CD4-positive, alpha-beta T cell (primary cell): ENCODE results near the gene SMIM3. TPM values are rescaled to one million over a fixed set of nuclear protein-coding genes. Genes with fewer than 3 reads are reported as not detected.

ENCODE experiments used
- ATAC-seq: fragments of 200-7000 bp; cut with Tn5 transposase; one replicate; pipeline ENCODE4 v1.10.0; 2022; ENCODE audit warnings: mild to moderate bottlenecking; ENCODE audit not compliant: poor library complexity
- CTCF ChIA-PET: fragments of 350-600 bp; sonication (Branson Sonifier 250); formaldehyde crosslinking; loops from one replicate; lab custom pipeline; 2021; ENCODE audit warnings: antibody characterized with exemption, inconsistent platforms; lab: Charles Lee
- POLR2A ChIA-PET: fragments of 350-600 bp; sonication (Branson Sonifier 250); formaldehyde crosslinking; loops from one replicate; lab custom pipeline; 2021; ENCODE audit warnings: antibody characterized with exemption, inconsistent platforms; lab: Charles Lee
- DNase-seq, 14 experiments: peaks; one replicate each; pipeline ENCODE4 v3.0.0-alpha.2; 2013 to 2020; ENCODE audit warnings: mixed read lengths in 2 of 14
- H3K27ac ChIP-seq, 2 donors: one replicate each; pipeline versions ENCODE4 v1.5.1 to v1.7.0; 2013; ENCODE audit warnings: low read length in 2 of 2, low read depth in 1 of 2, mild to moderate bottlenecking in 1 of 2
- H3K27me3 ChIP-seq, 2 experiments: 1 replicate in 1 of 2; 2 replicates in 1 of 2; pipeline versions ENCODE4 v1.6.1 to v1.7.0; 2013; ENCODE audit warnings: low read length in 2 of 2, control low read depth in 1 of 2, mild to moderate bottlenecking in 1 of 2, moderate library complexity in 1 of 2; ENCODE audit not compliant: insufficient read depth in 2 of 2, control insufficient read depth in 1 of 2
- H3K36me3 ChIP-seq: one replicate; pipeline ENCODE4 v1.6.1; 2013; ENCODE audit warnings: low read length, control low read depth; ENCODE audit not compliant: insufficient read depth
- H3K4me1 ChIP-seq: one replicate; pipeline ENCODE4 v1.6.1; 2013; ENCODE audit warnings: low read length, control low read depth; ENCODE audit not compliant: insufficient read depth
- H3K4me3 ChIP-seq: one replicate; pipeline ENCODE4 v1.5.1; 2013; ENCODE audit warnings: mild to moderate bottlenecking, low read length, moderate library complexity
- H3K9me3 ChIP-seq, 2 experiments: 1 replicate in 1 of 2; 2 replicates in 1 of 2; pipeline versions ENCODE4 v1.6.1 to v1.7.0; 2013; ENCODE audit warnings: low read length in 2 of 2, mild to moderate bottlenecking in 2 of 2, control low read depth in 1 of 2, moderate library complexity in 1 of 2; ENCODE audit not compliant: control insufficient read depth in 1 of 2, insufficient read depth in 1 of 2
- H3K27ac Mint-ChIP-seq: one replicate; pipeline ENCODE4 v1.8.0; 2020; ENCODE audit warnings: mixed read lengths
- H3K27me3 Mint-ChIP-seq: one replicate; pipeline ENCODE4 v1.8.0; 2021; ENCODE audit warnings: mixed read lengths
- H3K36me3 Mint-ChIP-seq: one replicate; pipeline ENCODE4 v1.8.0; 2021; ENCODE audit warnings: low read depth, mixed read lengths
- H3K4me1 Mint-ChIP-seq: one replicate; pipeline ENCODE4 v1.8.0; 2021; ENCODE audit warnings: low read depth, mixed read lengths
- H3K4me3 Mint-ChIP-seq: one replicate; pipeline ENCODE4 v1.8.0; 2020; ENCODE audit warnings: mild to moderate bottlenecking, mixed read lengths
- H3K9me3 Mint-ChIP-seq: one replicate; pipeline ENCODE4 v1.8.0; 2020; ENCODE audit warnings: mixed read lengths
- CTCF ChIP-seq: fragments of 200-600 bp; IDR thresholded peaks from one replicate; pipeline ENCODE4 v1.8.0; 2022; ENCODE audit warnings: antibody characterized with exemption, mild to moderate bottlenecking
- intact Hi-C, 2 experiments: fragments of 100-400 bp; cut with DNase I in 1 of 2; cut with micrococcal nuclease in 1 of 2; formaldehyde crosslinking; loops; one replicate each; pipeline versions ENCODE4 v1.15.1 to v1.9.0; 2023 to 2025; cut with DNase I, micrococcal nuclease
- total RNA-seq, 174 experiments: library from RNA in 2 of 174; stranded (reverse) in 2 of 174; gene quantifications; one replicate each; pipeline ENCODE4 v1.2.3 and lab custom pipeline; 2021 to 2026

SMIM3 gene
- total RNA-seq, 2 experiments from 2014 or later, result 2.9 TPM

GRCh38 chr5:150758531-150759333 lies 19.8 kb upstream of the SMIM3 start, which contains the start of gene DCTN4:
Gene DCTN4 (minus strand): TSS chr5:150759017. CDS start chr5:150758993, 24 bp downstream.
- TF ChIP-seq CTCF, result no peak
- Mint-ChIP-seq H3K4me1 (peaks cover 33% of the 10 kb centered on the region), H3K27ac (no peak within 1 kb of the TSS), H3K36me3 (peaks cover 35% of the 10 kb centered on the region), H3K4me3 (no peak within 1 kb of the TSS), H3K9me3 (no peaks in the 10 kb centered on the region), H3K27me3 (no peaks in the 10 kb centered on the region)
- H3K4me3 ChIP-seq, result peak within 1 kb of the TSS; percentile 69
- peak; percentile 92 for ATAC-seq
- ChIA-PET POLR2A (interaction anchor here (0.6 to 3.9 kb wide), 20 partner anchors 8 to 1013 kb away, joined by 3 to 52 read pairs (median 5); partner anchors contain the start of genes CD74, G3BP1, GM2A and IRGM), CTCF (interaction anchor here (0.7 to 3.2 kb wide), 5 partner anchors 15 to 88 kb away, joined by 3 to 10 read pairs (median 4); partner anchors contain the start of genes IRGM, RBM22 and SMIM3)
- intact Hi-C loops, result loop anchor here (1.0 to 5.0 kb wide), 6 partner anchors 24 to 311 kb away; partner anchors contain the start of genes RBM22 (in 2 of the 2) and RPS14 (in 1 of the 2)
- no peaks in the 10 kb centered on the region for H3K27me3 ChIP-seq
- H3K36me3 ChIP-seq, result peaks cover 25% of the 10 kb centered on the region
- H3K9me3 ChIP-seq, result no peaks in the 10 kb centered on the region
- peaks cover 24% of the 10 kb centered on the region for H3K4me1 ChIP-seq
- H3K27ac ChIP-seq, result peak within 1 kb of the TSS; percentile 96
- DNase-seq, result peak; percentile 82 to 99 (median 90)

GRCh38 chr5:150759334-150759583 lies 19.3 kb upstream of the SMIM3 start:
- Mint-ChIP-seq H3K9me3 (no peaks in the 10 kb centered on the region), H3K27ac (no peak overlapping the region), H3K4me1 (peaks cover 28% of the 10 kb centered on the region), H3K4me3 (no peak overlapping the region), H3K36me3 (peaks cover 30% of the 10 kb centered on the region), H3K27me3 (no peaks in the 10 kb centered on the region)
- Histone ChIP-seq H3K27ac (peak overlapping the region; percentile 96), H3K4me3 (peak overlapping the region; percentile 69), H3K9me3 (no peaks in the 10 kb centered on the region), H3K4me1 (peaks cover 24% of the 10 kb centered on the region), H3K27me3 (no peaks in the 10 kb centered on the region), H3K36me3 (peaks cover 20% of the 10 kb centered on the region)
- TF ChIP-seq CTCF, result no peak
- POLR2A ChIA-PET, result interaction anchor here (0.7 to 3.9 kb wide), 12 partner anchors 9 to 1012 kb away, joined by 3 to 52 read pairs (median 8); partner anchors contain the start of genes CD74, G3BP1, GM2A and IRGM
- intact Hi-C loops, result loop anchor here (2.0 to 5.0 kb wide), 5 partner anchors 24 to 312 kb away; partner anchors contain the start of genes RBM22 (in 2 of the 2) and RPS14 (in 1 of the 2)
- DNase-seq (no peak), ATAC-seq (no peak)
- CTCF ChIA-PET, result interaction anchor here (0.8 to 3.2 kb wide), 4 partner anchors 15 to 87 kb away, joined by 3 to 10 read pairs (median 4); partner anchors contain the start of genes IRGM and RBM22

- Histone ChIP-seq H3K9me3 (peaks cover 0 to 3% of the 10 kb centered on the region in 2 experiments), H3K27me3 (no peaks in the 10 kb centered on the region), H3K4me3 (no peak overlapping the region), H3K4me1 (peaks cover 19% of the 10 kb centered on the region), H3K27ac (no peak overlapping the region), H3K36me3 (no peaks in the 10 kb centered on the region)
- peaks cover 14% of the 10 kb centered on the region for H3K4me1 Mint-ChIP-seq
- DNase-seq (peak in 2 of 14 experiments; percentile 45 to 57), ATAC-seq (no peak)
- peaks cover 2% of the 10 kb centered on the region for H3K36me3 Mint-ChIP-seq
- POLR2A ChIA-PET, result interaction anchor here (0.6 kb wide), 1 partner anchor 1001 kb away, joined by 3 read pairs; no protein-coding TSS in a partner anchor
- H3K4me3 Mint-ChIP-seq, result no peak overlapping the region
- CTCF ChIA-PET, result interaction anchor here (0.7 kb wide), 1 partner anchor 61 kb away, joined by 3 read pairs; no protein-coding TSS in a partner anchor
- H3K27me3 Mint-ChIP-seq, result no peaks in the 10 kb centered on the region
- TF ChIP-seq CTCF, result no peak
- H3K9me3 Mint-ChIP-seq, result no peaks in the 10 kb centered on the region
- no peak overlapping the region for H3K27ac Mint-ChIP-seq
- intact Hi-C loops, result loop anchor here in 1 of 2 experiments (5.0 kb wide), 1 partner anchor 405 kb away; the partner anchor contains the start of gene TCOF1
Measured at GRCh38 chr5:150762211-150762610, 16.3 kb upstream of the SMIM3 start.
